ENCODE results near the gene INO80.
"Not testable (repeated sequence)": the region's sequence is repeated elsewhere in the genome, so short reads cannot be mapped to it uniquely, and the experiment has no call there.

The INO80 gene

GRCh38 chr15:41116116-41116961 is at the start of gene INO80:
Gene INO80 (minus strand): TSS chr15:41116280. CDS start chr15:41096310, 19,970 bp downstream.
- peak; percentile 90 for DNase-seq (ENCODE audit: low read depth)

- DNase-seq (ENCODE audit: low read depth): no peak
These were observed 45.7 kb upstream of the INO80 start for GRCh38 chr15:41161736-41162135.

GRCh38 chr15:41161336-41161735 is 45.3 kb upstream of the INO80 start:
- DNase-seq (ENCODE audit: low read depth): no peak

- no peak for DNase-seq (ENCODE audit: low read depth)
These were observed 44.7 kb upstream of the INO80 start for GRCh38 chr15:41160639-41161315.

- DNase-seq (ENCODE audit: low read depth): no peak
These were observed 38.3 kb upstream of the INO80 start for GRCh38 chr15:41154412-41154811.

- DNase-seq (ENCODE audit: low read depth): no peak
These were observed 37.7 kb upstream of the INO80 start for GRCh38 chr15:41153733-41154132.

- DNase-seq (ENCODE audit: low read depth): no peak
These were observed 35.4 kb upstream of the INO80 start for GRCh38 chr15:41151451-41152005.

- DNase-seq (ENCODE audit: low read depth): no peak
These were observed 34.2 kb upstream of the INO80 start for GRCh38 chr15:41150279-41150678.

- DNase-seq (ENCODE audit: low read depth): no peak
These were observed 32.0 kb upstream of the INO80 start for GRCh38 chr15:41148065-41148464.

GRCh38 chr15:41139619-41140018 is 23.5 kb upstream of the INO80 start:
- DNase-seq (ENCODE audit: low read depth): no peak

- DNase-seq (ENCODE audit: low read depth): not testable (repeated sequence)
These were observed 23.0 kb upstream of the INO80 start for GRCh38 chr15:41139112-41139511.

- DNase-seq (ENCODE audit: low read depth): not testable (repeated sequence)
These were observed 19.5 kb upstream of the INO80 start for GRCh38 chr15:41135580-41135979.

GRCh38 chr15:41133454-41133853 is 17.4 kb upstream of the INO80 start:
- no peak for DNase-seq (ENCODE audit: low read depth)

GRCh38 chr15:41132094-41132493 is 16.0 kb upstream of the INO80 start:
- not testable (repeated sequence) for DNase-seq (ENCODE audit: low read depth)

GRCh38 chr15:41128174-41128902 is 12.3 kb upstream of the INO80 start:
- DNase-seq (ENCODE audit: low read depth): no peak

- DNase-seq (ENCODE audit: low read depth): no peak
These were observed 10.0 kb upstream of the INO80 start for GRCh38 chr15:41125931-41126642.

GRCh38 chr15:41125063-41125669 is 9.1 kb upstream of the INO80 start:
- no peak for DNase-seq (ENCODE audit: low read depth)

- no peak for DNase-seq (ENCODE audit: low read depth)
These were observed 8.0 kb upstream of the INO80 start for GRCh38 chr15:41124058-41124457.

- no peak for DNase-seq (ENCODE audit: low read depth)
These were observed 6.8 kb upstream of the INO80 start for GRCh38 chr15:41122849-41123248.

GRCh38 chr15:41121951-41122350 is 5.9 kb upstream of the INO80 start:
- no peak for DNase-seq (ENCODE audit: low read depth)

GRCh38 chr15:41116962-41117252 is 827 bp upstream of the INO80 start:
- DNase-seq (ENCODE audit: low read depth): no peak
